GM18870 (cell line): ENCODE data around the gene IL10RA.

Experiments
- ATAC-seq: cut with Tn5 transposase; IDR thresholded peaks from one replicate; pipeline ENCODE4 v1.9.1; 2021; ENCODE audit warnings: moderate library complexity; ENCODE audit not compliant: unreplicated experiment

Gene IL10RA

DNA sequence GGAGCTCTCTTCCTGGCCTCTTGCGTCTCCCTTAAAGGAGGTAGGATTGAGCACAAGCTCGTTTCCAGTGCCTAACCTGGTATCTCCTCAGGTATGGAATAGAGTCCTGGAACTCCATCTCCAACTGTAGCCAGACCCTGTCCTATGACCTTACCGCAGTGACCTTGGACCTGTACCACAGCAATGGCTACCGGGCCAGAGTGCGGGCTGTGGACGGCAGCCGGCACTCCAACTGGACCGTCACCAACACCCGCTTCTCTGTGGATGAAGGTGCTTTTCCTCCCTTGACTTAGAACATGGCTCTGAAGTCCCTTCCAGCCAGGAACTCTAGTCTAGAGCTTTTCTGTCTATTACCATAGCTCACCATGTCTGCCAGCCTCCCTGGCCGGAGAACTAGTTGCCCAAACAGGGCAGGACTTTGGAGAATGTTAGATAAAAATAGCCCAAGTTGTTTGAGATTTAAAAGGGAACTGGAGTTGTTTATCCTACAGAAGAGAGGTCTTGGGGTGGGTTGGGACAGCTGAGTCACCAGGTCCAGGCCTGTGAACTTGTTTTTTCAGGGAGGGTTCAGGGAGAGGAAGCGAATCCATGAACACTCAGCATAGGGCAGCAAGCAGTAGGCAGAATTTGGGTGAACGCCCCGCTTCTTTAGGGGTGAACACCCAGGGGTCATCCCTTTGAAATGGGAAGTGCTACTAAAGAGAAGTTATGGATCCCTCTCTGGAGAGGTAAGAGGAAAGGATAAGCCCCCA lies 3.3 kb downstream of the IL10RA start:
- ATAC-seq, result no peak

DNA sequence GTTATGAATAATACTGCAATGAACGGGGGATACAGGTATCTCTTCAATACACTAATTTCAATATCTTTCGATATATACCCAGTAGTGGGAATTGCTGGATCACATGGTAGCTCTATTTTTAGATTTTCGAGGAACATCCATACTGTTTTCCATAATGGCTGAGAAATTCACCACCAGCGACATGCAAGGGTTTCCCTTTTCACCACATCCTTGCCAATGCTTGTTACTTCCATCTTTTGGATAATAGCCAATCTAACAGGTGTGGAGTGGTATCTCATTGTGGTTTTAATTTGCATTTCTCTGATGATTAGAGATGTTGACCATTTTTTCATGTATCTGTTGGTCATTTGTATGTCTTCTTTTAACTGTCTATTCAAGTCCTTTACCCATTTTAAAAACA lies 5.9 kb downstream of the IL10RA start:
- ATAC-seq, result no peak

DNA sequence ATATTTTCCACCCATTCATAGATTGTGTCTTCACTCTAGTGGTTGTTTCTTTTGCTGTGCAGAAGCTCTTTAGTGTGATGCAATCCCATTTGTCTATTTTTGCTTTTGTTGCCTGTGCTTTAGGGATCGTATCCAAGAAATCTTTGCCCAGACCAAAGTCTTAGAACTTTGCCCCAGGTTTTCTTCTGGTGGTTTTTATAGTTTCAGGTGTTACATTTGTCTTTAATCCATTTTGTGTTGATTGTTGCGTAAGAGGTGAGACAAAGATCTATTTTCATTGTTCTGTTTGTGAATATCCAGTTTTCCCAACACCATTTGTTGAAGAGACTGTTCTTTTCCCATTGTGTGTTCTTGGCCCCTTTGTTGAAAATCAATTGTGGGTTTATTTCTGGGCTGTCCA lies 6.4 kb downstream of the IL10RA start:
- ATAC-seq, result no peak

DNA sequence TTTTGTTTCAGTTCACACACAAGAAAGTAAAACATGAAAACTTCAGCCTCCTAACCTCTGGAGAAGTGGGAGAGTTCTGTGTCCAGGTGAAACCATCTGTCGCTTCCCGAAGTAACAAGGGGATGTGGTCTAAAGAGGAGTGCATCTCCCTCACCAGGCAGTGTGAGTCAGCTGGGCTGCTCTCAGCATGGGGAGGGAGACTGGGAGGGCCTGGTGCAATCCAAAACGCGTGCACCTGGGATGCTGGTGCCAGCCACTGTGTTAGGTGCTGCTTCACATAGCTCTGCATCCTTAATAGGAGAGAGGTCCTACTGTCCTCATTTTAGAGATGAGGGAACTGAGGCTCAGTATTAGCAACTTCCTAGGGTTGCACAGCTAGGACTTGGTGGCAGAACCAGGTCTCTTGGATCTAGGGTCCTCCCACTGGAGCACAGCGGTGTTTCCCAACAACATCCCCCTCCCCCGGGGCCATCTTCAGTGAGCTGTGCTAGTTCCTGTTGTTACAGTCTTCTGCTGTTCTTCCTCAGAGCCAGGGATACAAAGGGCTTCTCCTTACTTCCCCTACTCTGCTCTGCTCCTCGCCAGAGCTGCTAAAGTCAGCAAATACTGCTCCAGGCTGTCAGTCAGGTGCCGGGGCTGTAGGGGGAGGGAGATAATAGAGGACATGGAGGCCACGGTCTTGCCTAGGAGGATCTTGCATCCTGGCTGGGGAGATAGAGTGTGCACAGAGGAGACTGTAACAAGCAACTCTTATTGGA lies 8.0 kb downstream of the IL10RA start:
- no peak for ATAC-seq

DNA sequence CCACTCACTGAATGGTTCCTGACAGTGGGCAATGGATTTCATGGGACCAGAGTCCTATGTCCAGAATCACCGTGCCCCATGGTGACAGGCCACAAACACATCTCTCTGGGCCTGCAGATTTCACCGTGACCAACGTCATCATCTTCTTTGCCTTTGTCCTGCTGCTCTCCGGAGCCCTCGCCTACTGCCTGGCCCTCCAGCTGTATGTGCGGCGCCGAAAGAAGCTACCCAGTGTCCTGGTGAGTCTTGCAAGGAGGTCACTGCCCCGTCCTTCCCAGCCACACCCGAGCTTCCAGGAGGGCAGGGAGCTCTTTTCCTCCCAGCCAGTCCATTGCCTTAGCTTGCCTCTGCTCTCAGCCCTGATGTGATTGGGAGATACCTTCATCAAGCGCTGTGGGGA lies 9.3 kb downstream of the IL10RA start:
- no peak for ATAC-seq

DNA sequence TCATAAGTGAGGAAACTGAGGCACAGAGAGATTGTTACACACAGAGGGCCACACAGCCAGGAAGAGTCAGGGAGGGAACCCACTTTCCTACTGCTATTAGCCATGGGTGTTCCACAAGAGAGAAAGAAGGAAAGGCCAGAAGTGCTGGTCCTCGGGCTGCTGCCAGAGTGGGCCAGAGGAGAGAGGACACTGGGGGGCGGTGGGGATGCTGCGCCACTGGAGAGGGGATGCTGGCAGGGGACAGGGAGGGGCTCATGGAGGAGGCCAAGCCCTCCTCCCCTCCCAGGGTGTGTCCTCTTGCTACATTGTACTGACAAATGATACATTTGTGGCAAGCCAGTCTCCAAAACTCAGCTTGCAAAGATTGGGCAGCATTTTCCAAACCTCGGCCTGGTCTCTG lies 9.9 kb downstream of the IL10RA start:
- ATAC-seq, result no peak

DNA sequence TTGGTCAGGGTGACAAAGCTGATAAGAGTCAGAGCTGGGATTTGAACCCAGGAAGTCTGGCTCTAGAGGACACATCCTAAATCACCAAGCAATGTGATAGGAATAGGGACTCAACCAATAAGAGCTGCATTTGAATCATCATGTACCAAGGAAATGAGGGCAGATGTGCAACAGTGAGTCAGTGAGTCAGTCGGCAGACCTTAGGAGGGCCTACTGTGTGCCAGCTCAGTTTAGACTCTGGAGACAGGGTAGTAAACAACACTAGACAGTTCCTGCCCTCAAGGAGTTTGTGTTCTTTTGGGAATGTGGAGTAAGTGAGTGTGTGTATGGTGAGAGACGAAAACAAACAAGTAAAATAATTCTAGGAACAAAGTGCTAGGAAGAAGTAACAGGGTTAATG lies 11.2 kb downstream of the IL10RA start:
- no peak for ATAC-seq

DNA sequence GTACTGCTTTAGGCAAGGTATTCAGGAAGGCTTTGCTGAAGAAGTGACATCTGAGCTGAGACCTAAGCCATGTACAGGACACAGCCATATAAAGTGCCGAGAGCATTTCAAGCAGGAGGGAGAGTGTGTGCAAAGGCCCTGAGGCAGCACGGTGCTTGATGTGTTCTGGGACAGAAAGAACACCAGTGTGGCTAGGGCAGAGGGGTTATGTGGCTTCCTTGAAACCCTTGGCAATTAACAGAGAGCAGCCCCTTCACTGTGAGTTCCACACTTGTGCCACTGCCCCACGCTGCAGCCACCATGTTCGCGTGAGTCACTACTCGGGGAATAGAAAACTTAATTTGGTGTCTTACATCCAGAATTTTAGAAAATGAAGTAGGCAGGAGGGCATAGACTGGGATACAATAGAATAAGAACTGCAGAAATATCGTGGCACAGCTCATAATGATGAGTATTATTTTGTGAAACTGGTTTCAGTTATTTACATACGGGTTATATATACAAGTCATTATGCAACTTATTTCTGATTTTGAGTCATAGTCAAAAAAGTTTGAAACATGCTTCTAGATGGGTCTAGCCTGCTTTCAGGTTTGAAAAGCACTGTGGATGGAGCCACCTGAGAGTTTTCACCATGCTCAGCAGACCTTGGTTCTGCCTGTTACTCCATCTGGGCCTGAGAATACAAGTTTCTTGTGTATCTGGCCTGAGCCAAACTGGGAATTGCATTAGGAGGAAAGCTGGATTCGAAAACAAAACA lies 11.8 kb downstream of the IL10RA start:
- ATAC-seq, result peak; percentile 68

DNA sequence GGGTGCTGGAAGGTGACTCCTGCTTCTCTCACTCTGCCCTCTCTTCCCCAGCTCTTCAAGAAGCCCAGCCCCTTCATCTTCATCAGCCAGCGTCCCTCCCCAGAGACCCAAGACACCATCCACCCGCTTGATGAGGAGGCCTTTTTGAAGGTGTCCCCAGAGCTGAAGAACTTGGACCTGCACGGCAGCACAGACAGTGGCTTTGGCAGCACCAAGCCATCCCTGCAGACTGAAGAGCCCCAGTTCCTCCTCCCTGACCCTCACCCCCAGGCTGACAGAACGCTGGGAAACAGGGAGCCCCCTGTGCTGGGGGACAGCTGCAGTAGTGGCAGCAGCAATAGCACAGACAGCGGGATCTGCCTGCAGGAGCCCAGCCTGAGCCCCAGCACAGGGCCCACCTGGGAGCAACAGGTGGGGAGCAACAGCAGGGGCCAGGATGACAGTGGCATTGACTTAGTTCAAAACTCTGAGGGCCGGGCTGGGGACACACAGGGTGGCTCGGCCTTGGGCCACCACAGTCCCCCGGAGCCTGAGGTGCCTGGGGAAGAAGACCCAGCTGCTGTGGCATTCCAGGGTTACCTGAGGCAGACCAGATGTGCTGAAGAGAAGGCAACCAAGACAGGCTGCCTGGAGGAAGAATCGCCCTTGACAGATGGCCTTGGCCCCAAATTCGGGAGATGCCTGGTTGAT lies 12.6 kb downstream of the IL10RA start:
- no peak for ATAC-seq

DNA sequence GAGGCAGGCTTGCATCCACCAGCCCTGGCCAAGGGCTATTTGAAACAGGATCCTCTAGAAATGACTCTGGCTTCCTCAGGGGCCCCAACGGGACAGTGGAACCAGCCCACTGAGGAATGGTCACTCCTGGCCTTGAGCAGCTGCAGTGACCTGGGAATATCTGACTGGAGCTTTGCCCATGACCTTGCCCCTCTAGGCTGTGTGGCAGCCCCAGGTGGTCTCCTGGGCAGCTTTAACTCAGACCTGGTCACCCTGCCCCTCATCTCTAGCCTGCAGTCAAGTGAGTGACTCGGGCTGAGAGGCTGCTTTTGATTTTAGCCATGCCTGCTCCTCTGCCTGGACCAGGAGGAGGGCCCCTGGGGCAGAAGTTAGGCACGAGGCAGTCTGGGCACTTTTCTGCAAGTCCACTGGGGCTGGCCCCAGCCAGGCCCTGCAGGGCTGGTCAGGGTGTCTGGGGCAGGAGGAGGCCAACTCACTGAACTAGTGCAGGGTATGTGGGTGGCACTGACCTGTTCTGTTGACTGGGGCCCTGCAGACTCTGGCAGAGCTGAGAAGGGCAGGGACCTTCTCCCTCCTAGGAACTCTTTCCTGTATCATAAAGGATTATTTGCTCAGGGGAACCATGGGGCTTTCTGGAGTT lies 13.3 kb downstream of the IL10RA start:
- no peak for ATAC-seq

DNA sequence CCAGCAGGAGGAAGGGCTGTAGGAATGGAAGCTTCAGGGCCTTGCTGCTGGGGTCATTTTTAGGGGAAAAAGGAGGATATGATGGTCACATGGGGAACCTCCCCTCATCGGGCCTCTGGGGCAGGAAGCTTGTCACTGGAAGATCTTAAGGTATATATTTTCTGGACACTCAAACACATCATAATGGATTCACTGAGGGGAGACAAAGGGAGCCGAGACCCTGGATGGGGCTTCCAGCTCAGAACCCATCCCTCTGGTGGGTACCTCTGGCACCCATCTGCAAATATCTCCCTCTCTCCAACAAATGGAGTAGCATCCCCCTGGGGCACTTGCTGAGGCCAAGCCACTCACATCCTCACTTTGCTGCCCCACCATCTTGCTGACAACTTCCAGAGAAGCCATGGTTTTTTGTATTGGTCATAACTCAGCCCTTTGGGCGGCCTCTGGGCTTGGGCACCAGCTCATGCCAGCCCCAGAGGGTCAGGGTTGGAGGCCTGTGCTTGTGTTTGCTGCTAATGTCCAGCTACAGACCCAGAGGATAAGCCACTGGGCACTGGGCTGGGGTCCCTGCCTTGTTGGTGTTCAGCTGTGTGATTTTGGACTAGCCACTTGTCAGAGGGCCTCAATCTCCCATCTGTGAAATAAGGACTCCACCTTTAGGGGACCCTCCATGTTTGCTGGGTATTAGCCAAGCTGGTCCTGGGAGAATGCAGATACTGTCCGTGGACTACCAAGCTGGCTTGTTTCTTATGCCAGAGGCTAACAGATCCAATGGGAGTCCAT lies 14.1 kb downstream of the IL10RA start:
- no peak for ATAC-seq

DNA sequence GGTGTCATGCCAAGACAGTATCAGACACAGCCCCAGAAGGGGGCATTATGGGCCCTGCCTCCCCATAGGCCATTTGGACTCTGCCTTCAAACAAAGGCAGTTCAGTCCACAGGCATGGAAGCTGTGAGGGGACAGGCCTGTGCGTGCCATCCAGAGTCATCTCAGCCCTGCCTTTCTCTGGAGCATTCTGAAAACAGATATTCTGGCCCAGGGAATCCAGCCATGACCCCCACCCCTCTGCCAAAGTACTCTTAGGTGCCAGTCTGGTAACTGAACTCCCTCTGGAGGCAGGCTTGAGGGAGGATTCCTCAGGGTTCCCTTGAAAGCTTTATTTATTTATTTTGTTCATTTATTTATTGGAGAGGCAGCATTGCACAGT lies 14.6 kb downstream of the IL10RA start:
- no peak for ATAC-seq

DNA sequence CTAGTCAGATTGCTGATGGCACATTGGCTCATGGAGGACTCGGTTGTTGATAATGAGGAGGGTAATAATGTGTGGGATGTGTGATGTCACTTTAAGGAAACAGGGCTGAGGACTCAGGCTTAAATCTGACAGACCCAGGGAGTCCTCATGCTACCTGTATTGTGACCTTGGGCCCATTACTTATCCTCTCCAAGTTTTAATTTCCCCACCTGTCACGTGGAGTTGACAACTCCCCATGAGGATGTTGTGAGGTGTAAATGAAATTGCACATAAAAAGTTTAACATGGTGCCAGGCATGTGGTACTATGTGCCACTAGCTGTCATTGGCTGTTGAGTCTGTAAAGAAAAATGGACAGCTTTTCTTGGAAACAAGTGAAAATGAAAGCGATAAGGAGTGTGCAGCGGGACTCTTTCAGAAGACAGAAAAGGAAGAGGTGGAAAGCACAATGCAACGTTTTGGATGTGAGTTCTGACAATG lies 15.3 kb downstream of the IL10RA start:
- no peak for ATAC-seq

DNA sequence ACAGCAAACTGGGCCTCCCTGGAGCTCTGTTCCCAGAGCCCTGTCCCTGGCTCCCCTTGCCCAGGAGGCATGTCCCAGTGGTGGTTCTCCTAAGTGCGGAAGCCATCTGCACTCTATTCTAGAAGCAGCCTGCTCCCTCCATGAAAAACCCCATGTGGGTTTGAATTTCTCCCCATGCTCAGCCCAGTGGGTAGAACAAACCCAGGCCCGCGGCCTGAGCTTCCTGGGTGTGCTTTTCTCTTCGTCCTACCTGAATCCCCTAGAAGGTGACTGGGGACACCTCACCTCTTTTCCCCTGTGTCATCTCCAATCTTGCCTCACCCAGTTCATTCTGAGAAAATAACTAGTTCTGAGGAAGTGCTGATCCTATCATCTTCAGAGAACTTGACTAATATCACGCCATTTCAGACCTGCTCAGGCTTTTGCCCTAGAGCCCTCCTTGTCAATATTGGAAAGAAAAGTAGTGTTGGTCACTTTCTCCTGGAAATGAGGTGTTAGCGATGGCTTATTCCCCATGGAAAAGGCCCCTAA lies 15.9 kb downstream of the IL10RA start:
- ATAC-seq, result no peak

DNA sequence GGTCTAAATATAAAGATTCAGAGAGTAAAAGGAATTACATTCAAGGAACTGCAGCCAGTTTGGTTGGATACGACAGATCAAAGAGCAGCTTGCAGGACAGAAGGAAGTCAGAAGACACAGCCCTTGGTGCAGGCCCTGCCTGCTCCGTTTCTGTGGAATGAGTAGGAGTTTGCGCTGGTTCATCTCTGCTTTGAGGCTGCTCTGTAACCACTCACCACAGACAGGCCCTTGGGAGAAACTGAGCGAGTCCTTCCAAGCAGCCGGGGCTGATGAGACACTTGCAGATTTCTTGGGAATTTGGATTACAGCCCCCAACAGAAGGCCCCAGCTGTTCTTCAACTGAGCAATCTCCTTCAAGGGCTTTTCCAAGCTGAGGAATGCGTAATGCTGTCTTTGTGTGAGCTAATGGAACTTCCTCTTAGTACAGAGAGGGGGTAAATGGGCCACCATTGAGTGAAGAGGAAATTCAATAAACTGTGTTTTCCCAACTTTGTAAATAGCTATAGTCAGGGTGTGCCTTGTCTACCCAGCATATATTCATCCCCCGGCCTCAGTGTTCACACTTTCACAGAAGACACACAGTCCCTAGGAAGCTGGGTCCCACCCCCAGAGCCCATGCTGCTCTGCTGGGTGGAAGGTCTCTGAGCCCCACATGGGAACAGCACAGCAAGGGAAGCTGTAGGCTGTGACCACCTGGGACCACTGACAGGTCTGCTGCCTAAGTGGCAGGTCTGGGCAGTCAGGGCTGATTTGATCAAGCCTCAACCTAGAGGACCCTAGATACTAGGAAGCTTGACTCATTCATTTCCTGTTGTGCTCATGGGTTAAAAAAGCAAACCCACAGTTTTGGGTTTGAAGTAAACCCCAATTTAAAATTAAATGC lies 16.6 kb downstream of the IL10RA start:
- ATAC-seq, result no peak

DNA sequence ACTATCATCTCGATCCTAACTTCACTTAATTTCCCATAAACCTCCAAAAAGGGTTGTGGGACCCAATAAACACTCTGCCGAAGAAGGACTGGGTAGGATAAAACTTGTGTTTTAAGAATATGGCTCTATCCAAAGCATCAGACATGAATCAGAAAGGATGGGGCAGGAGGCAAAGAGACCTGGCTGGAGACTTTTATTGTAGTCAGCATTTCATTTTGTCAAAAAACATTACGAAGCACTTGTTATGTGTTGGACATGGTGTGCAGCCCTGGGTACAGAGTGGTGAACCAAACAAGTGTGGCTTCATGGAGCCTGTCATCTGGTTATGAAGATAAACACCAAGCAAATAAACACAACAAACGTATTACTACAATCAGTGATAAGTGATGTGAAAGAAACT lies 17.3 kb downstream of the IL10RA start:
- no peak for ATAC-seq

DNA sequence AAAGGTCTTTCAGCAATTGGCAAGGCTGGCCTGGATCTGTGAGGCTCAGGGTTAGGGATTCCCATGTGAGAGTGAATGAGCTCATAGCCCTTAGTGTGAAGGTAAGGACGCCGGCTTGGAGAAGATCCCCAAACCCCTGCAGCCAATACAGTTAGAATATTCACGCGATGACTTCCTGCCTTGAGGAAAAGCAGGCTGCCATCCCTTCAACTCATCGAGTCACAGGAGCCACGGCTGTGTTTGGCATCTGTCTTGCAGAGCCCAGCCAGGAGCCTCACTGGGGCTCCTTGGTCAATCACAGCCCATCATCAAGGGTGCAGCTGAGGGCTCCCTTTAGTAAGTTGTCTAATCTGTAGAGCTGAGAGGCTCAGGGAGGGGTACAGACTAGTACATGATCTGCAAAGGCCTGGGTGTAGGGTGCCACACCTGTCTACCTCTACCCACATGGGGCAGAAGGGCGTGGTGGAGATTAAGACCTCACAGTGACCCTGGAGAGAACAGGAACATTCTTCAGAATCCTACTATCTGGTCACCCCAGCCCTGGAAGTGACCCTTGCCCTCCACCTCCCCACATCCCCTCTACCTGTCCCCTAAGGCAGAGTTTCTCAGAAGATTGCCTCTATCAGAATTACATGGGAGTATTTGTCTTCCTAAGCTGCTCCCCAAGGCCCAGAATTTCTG lies 18.5 kb downstream of the IL10RA start:
- no peak for ATAC-seq
